AG10803 (cell line): ENCODE measurements around the gene IVD.

ENCODE experiments used
- DNase-seq: peaks from one replicate; pipeline ENCODE4 v3.0.0; 2010; ENCODE audit warnings: low read depth
- H3K4me3 ChIP-seq: 2 replicates; pipeline ENCODE4 v1.5.1; 2011; ENCODE audit warnings: mild to moderate bottlenecking, low read length, control low read depth
- TF ChIP-seq, protein P1 (sequence below): conservative IDR thresholded peaks from 2 replicates; pipeline ENCODE4 v1.5.1; 2011; ENCODE audit warnings: mild to moderate bottlenecking, low read length, control low read depth, inconsistent platforms

Gene IVD

DNA sequence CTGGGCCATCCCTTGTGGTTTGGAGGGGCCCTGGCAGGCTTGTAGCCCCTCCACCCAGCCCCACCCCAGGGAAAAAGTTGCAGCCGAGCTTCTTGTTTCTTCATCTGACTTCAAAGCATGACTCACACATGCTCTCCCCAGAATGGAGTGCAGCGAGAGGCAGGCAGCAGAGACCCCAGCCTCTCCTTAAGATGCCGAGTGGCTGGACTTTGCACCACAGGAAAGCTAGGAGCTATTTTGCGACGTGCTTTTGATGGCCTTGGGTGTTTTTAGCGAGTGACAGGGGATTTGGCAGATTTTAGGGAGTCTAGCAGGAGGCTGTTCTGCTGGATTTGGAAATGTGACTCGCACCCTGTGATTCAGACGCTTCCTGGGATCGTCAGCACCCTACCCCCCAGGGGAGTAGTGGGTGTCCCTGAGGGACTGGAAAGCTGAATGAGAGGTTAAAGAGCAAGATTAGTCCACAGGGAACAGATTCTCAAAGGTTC, 49.4 kb downstream of the IVD start:
- H3K4me3 ChIP-seq, result no peak overlapping the region
- peak; percentile 47 for DNase-seq
- TF ChIP-seq, protein P1, sequence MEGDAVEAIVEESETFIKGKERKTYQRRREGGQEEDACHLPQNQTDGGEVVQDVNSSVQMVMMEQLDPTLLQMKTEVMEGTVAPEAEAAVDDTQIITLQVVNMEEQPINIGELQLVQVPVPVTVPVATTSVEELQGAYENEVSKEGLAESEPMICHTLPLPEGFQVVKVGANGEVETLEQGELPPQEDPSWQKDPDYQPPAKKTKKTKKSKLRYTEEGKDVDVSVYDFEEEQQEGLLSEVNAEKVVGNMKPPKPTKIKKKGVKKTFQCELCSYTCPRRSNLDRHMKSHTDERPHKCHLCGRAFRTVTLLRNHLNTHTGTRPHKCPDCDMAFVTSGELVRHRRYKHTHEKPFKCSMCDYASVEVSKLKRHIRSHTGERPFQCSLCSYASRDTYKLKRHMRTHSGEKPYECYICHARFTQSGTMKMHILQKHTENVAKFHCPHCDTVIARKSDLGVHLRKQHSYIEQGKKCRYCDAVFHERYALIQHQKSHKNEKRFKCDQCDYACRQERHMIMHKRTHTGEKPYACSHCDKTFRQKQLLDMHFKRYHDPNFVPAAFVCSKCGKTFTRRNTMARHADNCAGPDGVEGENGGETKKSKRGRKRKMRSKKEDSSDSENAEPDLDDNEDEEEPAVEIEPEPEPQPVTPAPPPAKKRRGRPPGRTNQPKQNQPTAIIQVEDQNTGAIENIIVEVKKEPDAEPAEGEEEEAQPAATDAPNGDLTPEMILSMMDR, result no peak

DNA sequence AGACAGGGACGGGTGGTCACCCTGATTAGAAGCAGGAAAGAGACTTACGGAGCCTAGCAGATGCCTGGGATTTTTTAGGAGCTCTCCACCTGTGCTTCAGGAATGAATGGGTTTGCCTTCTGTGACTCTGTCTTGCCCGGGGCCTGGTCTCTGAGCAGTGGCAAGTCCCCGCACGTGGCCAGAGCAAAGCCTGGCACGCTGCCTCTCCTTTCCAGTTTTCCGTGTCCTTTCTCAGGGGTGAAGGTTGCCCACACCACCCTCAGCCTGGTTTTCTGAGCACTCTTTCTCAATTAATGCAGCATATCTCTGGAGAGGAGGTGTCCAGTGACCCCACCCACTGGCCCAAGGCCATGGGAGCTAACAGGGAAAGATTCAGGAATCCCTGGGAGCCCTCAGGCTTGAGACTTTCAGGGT, 50.7 kb downstream of the IVD start:
- TF ChIP-seq, protein P1, result no peak
- H3K4me3 ChIP-seq, result no peak overlapping the region
- no peak for DNase-seq

DNA sequence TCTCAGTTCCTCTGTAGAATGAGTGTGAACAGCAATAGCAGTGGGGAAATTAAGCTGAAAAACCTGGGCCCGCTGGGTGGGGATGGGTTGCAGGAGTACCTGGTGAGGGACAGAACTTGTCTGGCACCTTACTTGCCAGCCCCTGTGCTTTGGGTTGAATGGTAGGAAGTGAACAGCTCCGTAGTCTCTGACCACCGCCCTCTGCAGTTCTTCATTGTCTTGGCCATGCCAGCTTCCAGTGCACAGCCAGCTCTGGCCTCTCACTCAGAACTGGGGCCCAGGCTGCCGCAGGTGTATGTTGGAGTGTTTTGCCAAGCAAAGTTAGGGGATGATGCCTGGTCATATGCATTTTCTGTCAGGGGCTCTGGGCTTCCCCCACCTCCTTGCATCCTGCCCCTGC, 51.1 kb downstream of the IVD start:
- no peak for DNase-seq
- TF ChIP-seq, protein P1, result no peak
- no peak overlapping the region for H3K4me3 ChIP-seq

DNA sequence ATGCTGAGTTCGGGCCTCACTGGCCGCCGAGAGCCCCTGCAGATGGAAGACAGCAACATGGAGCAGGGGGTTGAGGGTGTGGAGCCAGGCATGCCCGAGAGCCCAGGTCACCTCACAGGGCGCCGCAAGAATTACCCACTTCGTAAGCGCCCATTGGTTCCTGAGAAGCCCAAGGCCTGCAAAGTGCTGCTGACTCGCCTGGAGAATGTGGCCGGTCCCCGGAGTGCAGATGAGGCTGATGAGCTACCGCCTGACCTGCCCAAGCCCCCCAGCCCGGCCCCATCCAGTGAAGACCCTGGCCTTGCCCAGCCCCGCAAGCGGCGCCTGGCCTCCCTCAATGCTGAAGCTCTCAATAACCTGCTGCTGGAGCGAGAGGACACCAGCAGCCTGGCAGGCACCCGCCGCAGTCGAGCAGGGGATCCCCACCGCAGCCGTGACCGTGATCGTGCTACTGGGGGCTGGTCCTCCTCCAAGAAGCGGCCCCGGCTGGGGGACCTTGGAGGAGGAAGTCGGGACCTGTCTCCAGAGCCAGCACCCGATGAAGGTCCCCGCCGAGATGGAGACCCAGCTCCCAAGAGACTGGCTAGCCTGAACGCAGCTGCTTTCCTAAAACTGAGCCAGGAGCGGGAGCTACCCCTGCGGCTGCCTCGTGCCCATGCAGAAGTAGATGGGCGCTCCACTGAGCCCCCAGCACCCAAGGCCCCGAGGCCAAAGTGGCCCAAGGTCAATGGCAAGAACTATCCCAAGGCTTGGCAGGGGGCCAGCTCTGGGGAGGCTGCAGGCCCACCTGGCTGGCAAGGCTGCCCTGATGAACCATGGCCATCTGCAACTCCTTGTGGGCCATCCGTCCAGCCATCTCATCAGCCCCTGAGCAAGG, 53.1 kb downstream of the IVD start:
- H3K4me3 ChIP-seq, result no peak overlapping the region
- DNase-seq, result no peak
- TF ChIP-seq, protein P1, result no peak

DNA sequence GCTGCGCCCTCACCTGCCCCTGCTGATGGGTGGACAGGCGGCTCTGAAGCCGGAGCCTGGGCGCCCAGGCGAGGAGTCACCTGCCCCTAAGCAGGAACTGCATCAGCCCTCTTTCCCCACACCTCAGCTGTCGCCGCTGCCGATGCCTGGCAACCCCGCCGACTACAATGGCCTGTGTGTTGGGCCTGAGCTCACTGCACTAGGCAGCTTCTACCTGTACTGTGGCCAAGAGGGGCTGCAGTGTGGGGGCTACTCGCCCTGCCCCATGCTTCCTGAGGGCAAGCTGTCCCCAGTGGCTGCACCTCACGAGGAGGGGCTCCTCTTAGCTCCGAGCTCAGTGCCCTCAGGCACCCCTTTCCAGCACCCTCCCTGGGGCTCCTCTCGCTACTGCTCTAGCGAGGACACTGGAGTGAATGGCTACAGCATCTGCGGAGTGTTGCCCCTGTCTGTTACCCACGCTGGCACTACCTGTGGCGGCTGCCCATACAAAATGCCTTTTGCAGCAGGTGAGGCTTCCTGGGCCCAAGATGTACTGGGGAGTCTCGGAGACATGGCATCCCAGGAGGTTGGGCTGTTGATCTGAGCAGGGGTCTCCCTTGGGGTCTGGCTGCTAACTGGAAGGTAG, 53.9 kb downstream of the IVD start:
- no peak overlapping the region for H3K4me3 ChIP-seq
- TF ChIP-seq, protein P1, result no peak
- no peak for DNase-seq

DNA sequence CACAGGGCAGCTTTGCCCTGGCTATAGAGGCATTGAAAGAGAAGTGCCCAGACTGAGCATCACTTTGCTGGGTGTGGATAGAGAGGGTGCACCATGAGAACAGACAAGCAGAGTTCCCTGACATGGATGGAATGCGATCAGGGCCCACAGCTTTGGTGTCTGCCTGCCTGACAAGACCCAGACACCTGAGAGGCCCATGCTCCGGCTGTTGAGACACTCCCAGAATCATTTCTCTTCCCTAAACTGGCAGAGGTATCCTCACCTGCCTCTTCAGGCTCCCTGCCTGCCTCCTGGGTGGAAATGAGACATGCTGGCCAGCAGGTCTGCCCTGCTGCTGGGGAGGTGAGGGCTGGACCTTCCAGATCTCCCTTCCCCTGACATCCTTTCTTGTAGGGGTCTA, 54.8 kb downstream of the IVD start:
- DNase-seq, result no peak
- H3K4me3 ChIP-seq, result no peak overlapping the region
- TF ChIP-seq, protein P1, result no peak

DNA sequence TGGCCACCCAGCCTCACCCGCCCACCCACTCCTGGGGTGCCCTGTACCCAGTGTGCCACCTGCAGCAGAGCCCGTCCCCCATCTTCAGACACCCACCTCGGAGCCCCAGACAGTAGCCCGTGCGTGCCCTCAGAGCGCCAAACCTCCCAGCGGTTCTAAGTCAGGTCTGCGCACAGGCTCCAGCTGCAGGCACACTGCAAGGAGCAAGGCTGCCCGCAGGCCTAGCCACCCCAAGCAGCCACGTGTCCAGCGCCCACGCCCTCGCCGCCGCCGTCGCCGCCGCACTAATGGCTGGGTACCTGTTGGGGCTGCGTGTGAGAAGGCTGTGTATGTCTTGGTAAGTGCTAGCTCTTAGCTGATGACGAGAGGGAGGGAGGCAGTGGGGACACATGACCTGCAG, 56.4 kb downstream of the IVD start:
- H3K4me3 ChIP-seq, result no peak overlapping the region
- TF ChIP-seq, protein P1, result no peak
- no peak for DNase-seq
